Panc1 (cell line): ENCODE results near the gene SLC25A13. TPM values are rescaled to one million over a fixed set of nuclear protein-coding genes. Genes with fewer than 3 reads are reported as not detected.

ENCODE experiments used
- ATAC-seq: fragments of 200-7000 bp; cut with Tn5 transposase; 2 replicates; pipeline ENCODE4 v1.9.1; 2020; ENCODE audit warnings: mild to moderate bottlenecking, moderate library complexity
- BruUV-seq: library from RNA; stranded (reverse); fragments of 400-500 nt; replicated peaks from 2 replicates; lab custom pipeline; 2021; lab: Mats Ljungman, UMichigan
- CTCF ChIA-PET: fragments of 300-600 bp; sonication (Branson Sonifier 250); formaldehyde crosslinking; loops from one replicate; lab custom pipeline; 2022; ENCODE audit warnings: antibody characterized with exemption; lab: Charles Lee
- POLR2A ChIA-PET: fragments of 300-600 bp; sonication (Branson Sonifier 250); formaldehyde crosslinking; loops from one replicate; lab custom pipeline; 2022; ENCODE audit warnings: antibody characterized with exemption; lab: Charles Lee
- DNase-seq: peaks from one replicate; pipeline ENCODE4 v3.0.0-alpha.2; 2010; ENCODE audit warnings: low read depth, low spot score
- H3K27ac ChIP-seq: 2 replicates; pipeline ENCODE4 v1.5.1; 2011; ENCODE audit warnings: mild to moderate bottlenecking, low read length, inconsistent platforms
- H3K27me3 ChIP-seq: fragments of 200-500 bp; sonication (Bioruptor generic); 2 replicates; pipeline ENCODE4 v1.6.0; 2014; ENCODE audit warnings: low read length, inconsistent platforms; ENCODE audit not compliant: control insufficient read depth, insufficient read depth
- H3K36me3 ChIP-seq: fragments of 200-500 bp; sonication (Bioruptor generic); 2 replicates; pipeline ENCODE4 v1.5.1; 2014; ENCODE audit warnings: inconsistent platforms, mild to moderate bottlenecking, low read length, moderate library complexity; ENCODE audit not compliant: control insufficient read depth, insufficient read depth
- H3K4me1 ChIP-seq: 2 replicates; pipeline ENCODE4 v1.5.1; 2011; ENCODE audit warnings: inconsistent platforms, mild to moderate bottlenecking, low read length, moderate library complexity; ENCODE audit not compliant: control insufficient read depth, insufficient read depth
- H3K4me3 ChIP-seq, 2 experiments: 2 replicates each; pipeline ENCODE4 v1.5.1; 2011 to 2012; ENCODE audit warnings: low read depth in 2 of 2, low read length in 2 of 2, mild to moderate bottlenecking in 2 of 2, inconsistent platforms in 1 of 2, moderate library complexity in 1 of 2
- H3K9me3 ChIP-seq: fragments of 200-500 bp; sonication (Bioruptor generic); 2 replicates; pipeline ENCODE4 v1.5.1; 2014; ENCODE audit warnings: low read depth, mild to moderate bottlenecking, inconsistent platforms, low read length, moderate library complexity; ENCODE audit not compliant: control insufficient read depth, insufficient read depth
- POLR2AphosphoS5 ChIP-seq: IDR thresholded peaks from 2 replicates; pipeline ENCODE4 v1.6.1; 2012; ENCODE audit warnings: mild to moderate bottlenecking, low read depth, low read length, moderate library complexity
- SIN3A ChIP-seq: IDR thresholded peaks from 2 replicates; pipeline ENCODE4 v1.6.1; 2012; ENCODE audit warnings: low read depth, mild to moderate bottlenecking, low read length, moderate library complexity, borderline replicate concordance; ENCODE audit not compliant: insufficient read depth
- TCF7L2 ChIP-seq: IDR thresholded peaks from 2 replicates; pipeline ENCODE4 v1.6.1; 2011; ENCODE audit warnings: mild to moderate bottlenecking, low read depth, low read length, inconsistent platforms
- in situ Hi-C: cut with HindIII; loops from 2 replicates; pipeline ENCODE4 v1.10.0; 2016; ENCODE audit warnings: low sequenced_read_pairs, low pct_unique_long_range_greater_than_20kb
- intact Hi-C: fragments of 100-400 bp; cut with micrococcal nuclease; formaldehyde crosslinking; loops from one replicate; pipeline ENCODE4 v1.10.0; 2022; ENCODE audit not compliant: unreplicated experiment
- total RNA-seq: library from RNA; stranded (reverse); gene quantifications from one replicate; pipeline ENCODE4 v1.2.1, GENCODE V29; 2021; ENCODE audit not compliant: unreplicated experiment
- TF ChIP-seq, protein P1 (sequence below), 2 experiments: IDR thresholded peaks; 2 replicates each; pipeline ENCODE4 v1.6.1; 2011 to 2012; ENCODE audit warnings: low read depth in 2 of 2, control low read depth in 1 of 2, low read length in 1 of 2, mild to moderate bottlenecking in 1 of 2, moderate library complexity in 1 of 2; ENCODE audit not compliant: insufficient read depth in 1 of 2
- TF ChIP-seq, protein P2 (sequence below): fragments of 450-650 bp; IDR thresholded peaks from 2 replicates; pipeline ENCODE4 v1.5.1; 2017; ENCODE audit warnings: mild to moderate bottlenecking

The SLC25A13 gene
- total RNA-seq, 1 experiment from 2014 or later: 69.4 TPM

GRCh38 chr7:96177353-96177752, 144.5 kb downstream of the SLC25A13 start:
- H3K27me3 ChIP-seq: no peaks in the 10 kb centered on the region
- no peak for DNase-seq
- no TSS peak for BruUV-seq
- TF ChIP-seq, protein P1, sequence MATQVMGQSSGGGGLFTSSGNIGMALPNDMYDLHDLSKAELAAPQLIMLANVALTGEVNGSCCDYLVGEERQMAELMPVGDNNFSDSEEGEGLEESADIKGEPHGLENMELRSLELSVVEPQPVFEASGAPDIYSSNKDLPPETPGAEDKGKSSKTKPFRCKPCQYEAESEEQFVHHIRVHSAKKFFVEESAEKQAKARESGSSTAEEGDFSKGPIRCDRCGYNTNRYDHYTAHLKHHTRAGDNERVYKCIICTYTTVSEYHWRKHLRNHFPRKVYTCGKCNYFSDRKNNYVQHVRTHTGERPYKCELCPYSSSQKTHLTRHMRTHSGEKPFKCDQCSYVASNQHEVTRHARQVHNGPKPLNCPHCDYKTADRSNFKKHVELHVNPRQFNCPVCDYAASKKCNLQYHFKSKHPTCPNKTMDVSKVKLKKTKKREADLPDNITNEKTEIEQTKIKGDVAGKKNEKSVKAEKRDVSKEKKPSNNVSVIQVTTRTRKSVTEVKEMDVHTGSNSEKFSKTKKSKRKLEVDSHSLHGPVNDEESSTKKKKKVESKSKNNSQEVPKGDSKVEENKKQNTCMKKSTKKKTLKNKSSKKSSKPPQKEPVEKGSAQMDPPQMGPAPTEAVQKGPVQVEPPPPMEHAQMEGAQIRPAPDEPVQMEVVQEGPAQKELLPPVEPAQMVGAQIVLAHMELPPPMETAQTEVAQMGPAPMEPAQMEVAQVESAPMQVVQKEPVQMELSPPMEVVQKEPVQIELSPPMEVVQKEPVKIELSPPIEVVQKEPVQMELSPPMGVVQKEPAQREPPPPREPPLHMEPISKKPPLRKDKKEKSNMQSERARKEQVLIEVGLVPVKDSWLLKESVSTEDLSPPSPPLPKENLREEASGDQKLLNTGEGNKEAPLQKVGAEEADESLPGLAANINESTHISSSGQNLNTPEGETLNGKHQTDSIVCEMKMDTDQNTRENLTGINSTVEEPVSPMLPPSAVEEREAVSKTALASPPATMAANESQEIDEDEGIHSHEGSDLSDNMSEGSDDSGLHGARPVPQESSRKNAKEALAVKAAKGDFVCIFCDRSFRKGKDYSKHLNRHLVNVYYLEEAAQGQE (IDR thresholded peaks at IDR 0.05; ENCODE audit: insufficient read depth in 1 of 2, low read depth in 2 of 2, low read length in 1 of 2): no peak
- TF ChIP-seq POLR2AphosphoS5 (no peak), TCF7L2 (no peak), SIN3A (no peak)
- TF ChIP-seq, protein P2, sequence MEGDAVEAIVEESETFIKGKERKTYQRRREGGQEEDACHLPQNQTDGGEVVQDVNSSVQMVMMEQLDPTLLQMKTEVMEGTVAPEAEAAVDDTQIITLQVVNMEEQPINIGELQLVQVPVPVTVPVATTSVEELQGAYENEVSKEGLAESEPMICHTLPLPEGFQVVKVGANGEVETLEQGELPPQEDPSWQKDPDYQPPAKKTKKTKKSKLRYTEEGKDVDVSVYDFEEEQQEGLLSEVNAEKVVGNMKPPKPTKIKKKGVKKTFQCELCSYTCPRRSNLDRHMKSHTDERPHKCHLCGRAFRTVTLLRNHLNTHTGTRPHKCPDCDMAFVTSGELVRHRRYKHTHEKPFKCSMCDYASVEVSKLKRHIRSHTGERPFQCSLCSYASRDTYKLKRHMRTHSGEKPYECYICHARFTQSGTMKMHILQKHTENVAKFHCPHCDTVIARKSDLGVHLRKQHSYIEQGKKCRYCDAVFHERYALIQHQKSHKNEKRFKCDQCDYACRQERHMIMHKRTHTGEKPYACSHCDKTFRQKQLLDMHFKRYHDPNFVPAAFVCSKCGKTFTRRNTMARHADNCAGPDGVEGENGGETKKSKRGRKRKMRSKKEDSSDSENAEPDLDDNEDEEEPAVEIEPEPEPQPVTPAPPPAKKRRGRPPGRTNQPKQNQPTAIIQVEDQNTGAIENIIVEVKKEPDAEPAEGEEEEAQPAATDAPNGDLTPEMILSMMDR: no peak
- ChIA-PET CTCF (no interaction called here), POLR2A (no interaction called here)
- no peaks in the 10 kb centered on the region for H3K9me3 ChIP-seq
- no peak overlapping the region for H3K4me3 ChIP-seq
- peaks cover 2% of the 10 kb centered on the region; the same call in 1 of the 2 replicates for H3K36me3 ChIP-seq
- H3K27ac ChIP-seq: no peak overlapping the region
- in situ Hi-C loops (no loop called here), intact Hi-C loops (no loop called here)
- H3K4me1 ChIP-seq: no peaks in the 10 kb centered on the region
- no peak for ATAC-seq

DNA sequence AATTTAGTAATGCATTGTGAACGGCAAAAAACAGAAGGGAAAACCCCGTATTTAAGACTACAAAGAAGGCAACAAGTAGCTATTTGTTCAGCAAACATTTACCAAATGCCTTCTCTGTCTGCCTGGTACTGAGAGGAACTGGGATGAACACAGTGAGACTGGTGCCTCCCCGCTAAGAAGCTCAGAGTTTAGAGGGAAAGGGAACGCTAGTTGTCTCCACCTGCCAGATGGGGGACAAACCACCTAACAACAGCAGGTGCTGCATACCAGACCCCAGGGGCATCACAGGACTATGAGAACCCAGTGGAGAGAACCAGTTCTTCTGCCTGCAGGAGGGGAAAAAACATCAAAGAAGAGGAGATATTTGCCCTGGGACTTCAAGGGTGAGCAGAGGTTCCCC, 147.1 kb downstream of the SLC25A13 start:
- Histone ChIP-seq H3K27ac (no peak overlapping the region), H3K4me3 (no peak overlapping the region), H3K9me3 (no peaks in the 10 kb centered on the region), H3K36me3 (peaks cover 10% of the 10 kb centered on the region), H3K27me3 (no peaks in the 10 kb centered on the region), H3K4me1 (no peaks in the 10 kb centered on the region)
- in situ Hi-C loops: no loop called here
- ATAC-seq: no peak
- CTCF ChIA-PET: no interaction called here
- DNase-seq: no peak
- POLR2A ChIA-PET: no interaction called here
- TF ChIP-seq POLR2AphosphoS5 (no peak), SIN3A (no peak), TCF7L2 (no peak)
- TF ChIP-seq, protein P1 (IDR thresholded peaks at IDR 0.05; ENCODE audit: insufficient read depth in 1 of 2, low read depth in 2 of 2, low read length in 1 of 2): no peak
- TF ChIP-seq, protein P2: no peak
- no TSS peak for BruUV-seq
- intact Hi-C loops: no loop called here
